Activated T-cell treated with anti-CD3 and anti-CD28 coated beads, Interleukin-2, amount 50 U/mL, for 48 hours (primary cell): ENCODE measurements around the gene SLC1A5.
"Not testable (repeated sequence)": the region's sequence is repeated elsewhere in the genome, so short reads cannot be mapped to it uniquely, and the experiment has no call there.

Experiments used
- DNase-seq, 2 experiments: peaks; one replicate each; pipeline ENCODE4 v3.0.0-alpha.2; 2020

Gene SLC1A5

DNA sequence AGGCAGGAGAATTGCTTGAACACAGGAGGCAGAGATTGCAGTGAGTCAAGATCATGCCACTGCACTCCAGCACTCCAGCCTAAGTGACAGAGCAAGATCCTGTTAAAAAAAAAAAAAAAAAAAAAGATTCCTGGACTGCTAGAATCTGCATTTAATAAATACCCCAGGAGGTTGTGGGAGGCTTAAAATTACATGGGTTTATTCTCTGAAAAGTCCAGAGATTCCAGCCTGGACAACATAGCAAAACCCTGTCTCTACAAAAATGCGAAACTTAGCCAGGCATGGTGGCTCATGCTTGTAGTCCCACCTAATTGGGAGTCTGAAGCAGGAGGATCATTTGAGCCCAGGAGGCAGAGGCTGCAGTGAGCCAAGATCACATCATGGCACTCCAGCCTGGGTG, 9.5 kb upstream of the SLC1A5 start:
- no peak for DNase-seq

DNA sequence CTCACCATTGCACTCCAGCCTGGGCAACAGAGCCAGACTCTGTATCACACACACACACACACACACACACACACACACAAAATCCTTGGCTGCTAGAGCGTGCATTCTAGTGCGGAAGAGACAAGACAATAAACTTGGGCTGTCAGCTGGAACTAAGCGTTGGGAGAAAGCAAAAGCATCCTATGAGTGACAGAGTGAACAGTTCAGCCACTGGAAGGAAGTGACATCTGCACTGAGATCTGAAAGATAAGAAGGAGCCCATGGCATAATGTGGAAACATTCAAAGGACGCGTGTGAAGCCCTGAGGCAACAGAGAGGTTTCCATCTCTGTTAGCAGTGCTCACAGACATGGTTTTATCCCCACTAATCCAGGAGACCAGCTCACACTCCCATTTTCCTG, 3.5 kb upstream of the SLC1A5 start:
- DNase-seq, result peak in 1 of 2 experiments; percentile 34

DNA sequence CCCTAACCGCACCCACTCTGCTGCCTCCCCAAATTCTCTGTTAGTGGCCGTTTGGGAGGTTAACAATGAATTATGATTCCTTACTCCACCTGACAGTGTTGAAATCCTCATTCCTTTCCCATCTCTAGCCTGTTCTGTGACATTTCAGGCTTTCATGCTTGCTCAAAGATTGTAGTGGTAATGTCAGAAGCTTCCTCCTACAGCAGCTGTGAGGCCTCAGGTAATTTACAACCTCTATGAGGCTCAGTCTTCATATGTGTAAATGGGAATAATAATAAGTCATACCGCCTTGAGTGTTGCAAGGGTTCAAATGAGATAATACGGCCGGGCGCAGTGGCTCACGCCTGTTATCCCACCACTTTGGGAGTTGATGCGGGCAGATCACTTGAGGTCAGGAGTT, 977 bp upstream of the SLC1A5 start:
- DNase-seq, result no peak

DNA sequence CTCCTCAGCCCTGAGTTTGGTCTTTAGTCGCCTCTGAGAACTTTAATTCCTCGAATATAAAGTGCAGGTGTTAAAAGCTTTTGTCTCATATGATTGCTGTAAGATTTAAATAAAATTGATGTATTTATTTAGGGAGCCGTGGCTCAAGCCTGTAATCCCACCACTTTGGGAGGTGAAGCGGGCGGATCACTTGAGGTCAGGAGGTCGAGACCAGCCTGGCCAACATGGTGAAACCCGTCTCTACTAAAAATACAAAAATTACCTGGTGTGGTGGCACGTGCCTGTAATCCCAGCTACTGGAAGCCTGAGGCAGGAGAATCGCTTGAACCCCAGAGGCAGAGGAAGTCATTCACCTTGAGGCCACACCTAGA, 559 bp upstream of the SLC1A5 start:
- DNase-seq, result no peak

DNA sequence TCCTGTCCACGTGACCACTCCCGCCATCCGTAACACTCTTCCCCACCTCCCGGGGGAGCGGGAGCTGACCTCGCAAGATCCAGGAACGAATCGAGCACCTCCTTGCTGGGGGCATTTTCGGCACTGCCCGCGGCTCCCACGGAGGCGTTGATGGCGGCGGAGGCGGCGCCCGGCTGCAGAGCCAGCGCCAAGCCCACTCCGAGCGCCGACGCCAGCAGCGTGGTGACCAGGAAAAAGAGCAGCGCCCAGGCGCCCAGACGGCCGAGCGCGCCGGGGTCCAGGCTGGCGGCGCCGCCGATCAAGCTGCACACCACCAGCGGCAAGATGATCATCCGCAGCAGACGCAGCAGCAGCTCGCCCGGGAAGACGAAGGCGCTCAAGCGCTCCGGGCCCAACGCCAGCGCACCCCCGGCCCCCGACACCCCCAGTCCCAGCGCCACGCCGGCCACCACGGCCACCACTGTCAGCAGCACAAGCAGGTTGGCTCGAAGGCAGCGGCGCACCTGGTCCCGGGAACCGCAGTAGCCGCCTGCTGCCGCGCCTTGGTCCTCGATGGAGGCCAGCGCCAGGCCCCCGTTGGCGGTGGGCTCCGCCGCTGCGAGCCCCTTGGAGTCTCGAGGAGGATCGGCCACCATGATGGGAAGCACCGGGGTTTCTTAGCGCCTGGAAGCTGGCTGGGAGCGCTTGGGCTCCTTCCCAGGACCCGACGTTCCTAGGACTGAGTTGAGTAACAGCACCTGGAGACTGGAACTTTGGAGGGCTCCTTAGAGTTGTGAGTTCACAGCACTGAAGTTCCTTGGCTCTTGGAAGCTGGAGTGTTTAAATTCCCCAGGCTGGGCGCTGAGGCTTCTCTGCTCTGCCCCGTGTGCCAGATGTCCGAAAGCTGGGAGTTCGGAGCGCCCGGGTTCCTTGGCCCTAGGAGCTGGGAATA, 798 bp downstream of the SLC1A5 start:
- DNase-seq, result peak; percentile 58 to 69

DNA sequence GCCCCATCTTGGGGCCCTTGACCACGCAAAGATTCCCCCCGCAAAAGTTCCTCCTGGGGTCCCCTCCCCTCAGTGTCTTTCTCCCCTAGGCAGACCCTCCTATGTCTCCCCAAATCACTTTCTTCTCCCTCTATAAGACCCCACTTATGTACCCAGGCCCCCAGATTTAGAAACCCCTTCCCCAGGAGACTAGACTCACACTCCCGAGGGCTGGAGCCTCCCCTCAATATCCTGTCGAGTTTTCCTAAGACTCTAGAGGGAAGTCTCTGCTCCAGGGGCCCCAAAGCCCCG, 1.4 kb downstream of the SLC1A5 start:
- DNase-seq, result no peak

DNA sequence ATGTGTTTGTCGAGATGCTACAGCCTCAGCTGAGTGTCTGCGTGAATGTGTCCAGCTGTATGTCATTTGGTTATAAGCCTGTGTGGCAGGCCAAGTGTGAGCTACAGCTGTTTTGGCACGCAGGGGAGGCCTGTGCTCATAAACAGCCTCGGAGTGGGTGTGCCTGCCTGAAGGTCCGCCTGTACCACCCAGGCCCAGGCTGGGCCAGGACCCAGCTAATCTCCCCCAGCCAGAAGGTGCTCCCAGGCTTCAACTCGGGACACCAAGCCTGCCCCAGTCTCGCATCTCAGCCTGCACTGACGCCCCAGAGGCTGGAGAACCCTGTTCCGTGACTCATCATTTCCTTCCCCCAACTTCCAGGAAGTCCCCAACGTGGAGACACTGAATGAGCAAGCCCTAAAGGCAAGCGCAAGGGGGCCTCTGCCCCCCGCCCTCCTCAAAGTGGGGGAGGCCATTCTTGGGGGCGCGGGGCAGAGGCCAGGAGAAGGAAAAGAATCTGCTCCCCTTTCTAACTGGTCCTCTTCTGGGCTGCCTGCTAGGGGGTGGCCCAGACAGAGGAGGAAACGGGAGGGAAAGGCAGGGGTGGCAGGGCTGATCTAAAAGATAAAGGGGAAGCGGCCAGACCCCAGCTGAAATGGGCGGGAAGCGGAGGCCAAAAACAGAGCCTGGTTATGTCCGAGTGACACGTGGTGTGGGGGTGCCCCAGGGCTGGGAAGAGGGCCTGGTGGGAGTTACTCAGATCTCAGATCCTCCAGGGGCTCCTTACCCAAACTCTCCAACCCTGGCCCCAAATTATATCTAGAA, 2.0 kb downstream of the SLC1A5 start:
- peak; percentile 87 to 88 for DNase-seq

DNA sequence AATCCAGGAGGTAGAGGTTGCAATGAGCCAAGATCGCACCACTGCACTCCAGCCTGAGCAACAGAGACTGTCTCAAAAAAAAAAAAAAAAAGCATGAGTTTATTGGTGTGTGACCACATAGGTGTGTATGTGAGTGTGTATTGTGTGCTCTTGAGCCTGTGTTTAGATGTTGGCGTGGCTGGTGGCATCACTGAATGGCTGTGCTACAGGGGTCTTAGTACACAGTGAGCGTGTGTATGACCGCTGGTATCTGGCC, 2.5 kb downstream of the SLC1A5 start:
- no peak for DNase-seq

DNA sequence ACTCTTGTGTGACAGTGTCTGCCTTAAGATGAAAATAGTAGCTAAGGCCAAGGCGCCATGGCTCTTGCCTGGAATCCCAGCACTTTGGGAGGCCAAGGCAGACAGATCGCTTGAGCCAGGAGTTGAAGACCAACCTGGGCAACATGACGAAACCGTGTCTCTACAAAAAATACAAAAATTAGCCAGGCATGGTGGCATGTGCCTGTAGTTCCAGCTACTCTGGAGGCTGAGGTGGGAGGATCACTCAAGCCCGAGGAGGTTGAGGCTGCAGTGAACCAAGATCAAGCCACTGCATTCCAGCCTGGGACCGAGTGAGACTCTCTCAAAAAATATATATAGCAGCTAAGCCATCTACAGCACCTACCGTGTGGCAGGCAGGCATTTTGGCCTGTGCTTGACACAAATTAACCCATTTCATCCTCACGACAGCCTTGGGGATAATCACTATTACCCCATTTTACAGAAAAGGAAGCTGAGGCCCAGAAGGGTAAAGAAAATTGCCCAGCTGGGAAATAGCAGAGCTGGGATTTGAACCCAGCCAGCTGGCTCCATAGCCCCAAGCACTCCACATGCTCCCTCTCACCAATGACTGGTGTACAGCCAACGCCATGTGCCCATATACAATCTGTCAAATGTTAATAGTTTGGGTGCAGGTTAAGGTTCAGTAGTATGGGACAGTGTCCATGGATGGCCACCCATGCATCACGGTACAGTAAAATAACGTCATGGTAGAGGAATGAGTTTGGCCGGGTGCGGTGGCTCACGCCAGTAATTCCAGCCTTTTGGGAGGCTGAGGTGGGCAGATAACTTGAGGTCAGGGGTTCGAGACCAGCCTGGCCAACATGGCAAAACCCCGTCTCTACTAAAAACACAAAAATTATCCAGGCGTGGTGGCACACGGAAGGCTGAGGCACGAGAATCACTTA, 3.1 kb downstream of the SLC1A5 start:
- peak in 1 of 2 experiments; percentile 33 for DNase-seq

DNA sequence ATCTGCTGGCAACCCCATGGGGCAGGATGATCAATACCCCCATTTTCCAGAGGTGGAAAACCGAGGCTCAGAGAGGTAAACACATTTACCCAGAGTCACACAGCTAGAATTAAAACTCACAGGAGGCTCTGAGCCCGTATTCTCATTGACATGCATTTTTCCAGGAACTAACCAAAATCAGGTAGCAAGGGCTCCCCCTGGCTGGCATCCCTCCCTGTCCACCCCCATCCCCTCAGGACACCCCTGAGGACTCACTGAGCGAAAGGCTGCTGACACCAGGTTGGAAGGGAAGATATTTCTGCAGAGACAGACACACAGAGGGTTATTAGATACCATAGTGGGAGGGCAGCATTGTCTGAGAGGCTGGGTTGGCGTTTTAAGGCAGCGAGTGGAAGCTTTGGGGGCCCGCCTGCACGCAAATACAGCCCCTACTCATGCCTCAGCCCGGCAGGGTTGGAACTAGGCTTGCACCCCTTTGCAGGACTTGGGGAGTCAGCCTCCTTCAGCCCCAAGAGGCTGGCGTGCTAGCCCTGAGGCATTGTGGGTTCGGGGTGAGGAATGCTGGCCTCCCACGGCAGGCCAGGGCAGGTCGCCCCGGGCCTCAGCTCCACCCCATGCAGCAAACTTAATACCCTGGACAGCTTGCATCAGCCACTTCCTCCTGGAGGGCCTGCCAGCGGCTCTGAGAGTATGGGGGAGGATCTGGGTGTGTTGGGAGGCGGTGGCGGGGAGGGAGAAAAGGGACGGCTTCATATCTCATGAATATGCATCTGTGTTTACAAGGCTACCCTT, 3.9 kb downstream of the SLC1A5 start:
- DNase-seq, result peak; percentile 75 to 78

DNA sequence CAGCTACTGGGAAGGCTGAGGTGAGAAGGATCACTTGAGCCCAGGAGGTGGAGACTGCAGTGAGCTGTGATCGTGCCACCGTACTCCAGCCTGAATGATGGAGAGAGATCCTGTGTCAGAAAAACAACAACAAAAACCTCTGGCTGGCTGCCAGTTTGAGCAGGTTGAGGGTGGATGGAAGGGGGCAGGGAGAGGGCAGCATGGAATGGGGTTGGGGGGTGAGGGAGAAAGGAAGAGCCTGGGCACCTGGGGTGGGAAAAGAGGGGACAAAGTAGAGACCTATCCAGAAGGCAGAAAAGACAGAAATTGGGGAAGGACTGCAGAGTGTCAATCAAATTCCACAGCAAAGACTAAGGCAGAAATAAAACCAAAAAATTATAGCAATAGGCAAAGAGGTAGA, 4.7 kb downstream of the SLC1A5 start:
- DNase-seq, result no peak

DNA sequence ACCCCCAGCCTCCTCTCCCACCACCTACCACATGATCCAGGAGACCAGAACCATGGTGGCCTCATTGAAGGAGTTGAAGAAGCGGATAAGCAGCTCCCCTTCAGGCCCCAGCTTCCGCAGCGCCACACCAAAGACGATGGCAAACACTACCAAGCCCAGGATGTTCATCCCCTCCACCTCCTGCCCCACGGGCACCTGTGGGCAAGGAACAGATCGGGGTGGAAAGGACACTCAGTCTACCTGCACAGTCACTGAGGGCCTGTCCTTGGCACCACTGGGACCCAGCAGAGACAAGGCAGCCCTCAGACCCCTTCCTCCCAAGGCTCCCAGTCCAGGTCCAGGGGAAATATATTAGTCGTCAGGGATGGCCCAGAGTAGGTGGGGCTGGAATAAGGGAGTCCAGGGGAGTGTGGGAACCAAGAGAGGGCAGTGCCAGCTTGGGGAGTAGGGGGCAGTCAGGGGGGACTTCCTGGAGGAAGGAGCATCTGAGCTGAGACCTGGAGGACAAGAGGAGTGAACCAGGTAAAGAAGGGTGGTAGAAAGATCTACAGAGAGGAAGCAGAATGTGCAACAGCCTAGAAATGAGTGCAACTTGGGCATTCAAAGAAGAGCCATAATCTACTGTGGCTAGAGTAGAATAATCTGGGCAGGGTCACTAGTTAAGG, 5.9 kb downstream of the SLC1A5 start:
- DNase-seq, result no peak

DNA sequence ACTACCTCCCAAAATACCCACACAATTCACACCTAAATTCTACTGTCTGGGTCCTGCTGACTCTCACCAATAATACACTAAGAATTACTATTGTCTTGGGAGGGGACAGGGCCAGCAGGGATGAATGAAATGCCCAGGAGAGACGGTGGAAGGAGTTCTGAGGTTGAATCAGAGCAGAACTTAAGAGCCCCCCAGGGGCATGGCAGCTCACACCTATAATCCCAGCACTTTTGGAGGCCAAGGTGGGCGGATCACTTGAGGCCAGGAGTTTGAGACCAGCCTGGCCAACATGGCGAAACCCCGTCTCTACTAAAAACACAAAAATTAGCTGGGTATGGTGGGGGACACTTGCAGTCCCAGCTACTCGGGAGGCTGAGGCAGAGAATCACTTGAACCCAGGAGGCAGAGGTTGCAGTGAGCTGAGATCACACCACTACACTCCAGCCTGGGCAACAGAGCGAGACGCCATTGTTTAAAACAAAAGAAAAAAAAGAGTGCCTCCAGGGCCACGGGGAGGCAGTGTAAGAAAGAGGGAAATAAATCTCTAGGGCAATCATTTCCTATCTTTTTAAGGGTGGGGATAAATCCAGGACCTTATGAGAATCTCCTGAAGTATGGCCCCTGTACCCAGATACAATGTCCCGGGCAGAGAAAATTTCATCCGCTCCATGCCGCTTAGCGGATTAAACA, 10.3 kb downstream of the SLC1A5 start:
- not testable (repeated sequence) for DNase-seq

DNA sequence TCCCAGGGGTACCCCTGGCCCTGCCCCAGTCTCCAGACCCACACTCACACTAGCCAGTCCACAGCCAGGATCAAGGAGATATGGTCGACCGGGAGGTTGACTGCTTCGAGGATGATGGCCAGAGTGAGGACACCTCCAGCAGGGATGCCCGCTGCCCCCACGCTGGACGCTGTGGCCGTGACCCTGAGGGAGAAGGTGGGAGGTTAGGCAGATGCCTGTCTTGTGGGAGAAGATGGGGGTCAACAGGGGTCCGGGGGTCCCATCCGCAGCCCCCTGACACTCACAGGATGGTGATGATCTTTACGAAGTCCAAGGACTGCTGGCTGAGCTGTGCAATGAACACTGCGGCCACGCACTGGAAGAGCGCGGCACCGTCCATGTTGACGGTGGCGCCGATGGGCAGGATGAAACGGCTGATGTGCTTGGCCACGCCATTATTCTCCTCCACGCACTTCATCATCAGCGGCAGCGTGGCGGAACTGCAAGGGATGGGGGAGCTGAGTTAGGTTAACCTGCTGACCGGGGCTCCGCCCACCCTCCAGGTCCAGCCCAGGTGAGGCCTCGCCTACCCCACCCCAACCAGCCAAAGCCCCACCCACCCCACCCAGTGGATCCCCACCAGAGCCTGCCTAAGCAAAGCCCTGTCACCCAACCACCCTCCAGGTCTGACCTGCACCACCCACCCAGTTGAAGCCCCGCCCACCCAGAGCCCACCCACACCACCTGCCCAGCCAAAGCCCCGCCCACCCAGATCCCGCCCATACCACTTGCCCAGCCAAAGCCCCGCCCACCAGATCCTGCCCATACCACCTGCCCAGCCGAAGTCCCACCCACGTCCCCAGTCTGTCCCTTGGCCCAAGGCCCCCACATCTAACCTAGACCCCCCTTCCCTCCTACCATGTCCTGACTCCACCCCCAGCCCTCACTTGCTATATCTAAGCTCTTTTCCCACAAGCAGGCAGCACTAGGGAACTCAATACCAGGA, 11.2 kb downstream of the SLC1A5 start:
- peak; percentile 54 to 55 for DNase-seq

DNA sequence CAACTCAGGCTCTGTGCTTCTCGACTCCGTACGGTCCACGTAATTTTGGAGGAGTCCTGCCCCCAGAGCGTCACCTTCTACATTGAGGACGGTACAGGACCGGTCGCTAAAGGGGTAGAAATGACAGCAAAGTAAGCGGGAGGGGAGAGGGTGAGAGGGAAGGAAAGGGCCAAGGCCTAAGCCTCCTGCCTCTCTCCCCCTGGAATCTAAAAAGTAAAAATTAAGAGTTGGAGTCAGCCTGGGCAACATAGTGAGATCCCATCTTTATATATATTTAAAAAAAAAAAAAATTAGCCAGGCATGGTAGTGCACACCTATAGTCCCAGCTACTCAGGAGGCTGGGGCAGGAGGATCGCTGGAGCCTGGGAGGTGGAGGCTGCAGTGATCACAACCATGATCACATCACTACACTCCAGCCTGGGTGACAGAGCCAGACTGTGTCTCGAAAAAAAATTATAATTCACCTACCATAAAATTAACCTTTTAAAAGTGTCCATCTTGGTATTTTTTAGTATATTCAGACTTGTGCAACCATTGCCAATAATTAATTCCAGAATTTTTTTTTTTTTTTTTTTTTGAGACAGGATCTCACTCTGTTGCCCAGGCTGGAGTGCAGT, 12.6 kb downstream of the SLC1A5 start:
- DNase-seq, result no peak

DNA sequence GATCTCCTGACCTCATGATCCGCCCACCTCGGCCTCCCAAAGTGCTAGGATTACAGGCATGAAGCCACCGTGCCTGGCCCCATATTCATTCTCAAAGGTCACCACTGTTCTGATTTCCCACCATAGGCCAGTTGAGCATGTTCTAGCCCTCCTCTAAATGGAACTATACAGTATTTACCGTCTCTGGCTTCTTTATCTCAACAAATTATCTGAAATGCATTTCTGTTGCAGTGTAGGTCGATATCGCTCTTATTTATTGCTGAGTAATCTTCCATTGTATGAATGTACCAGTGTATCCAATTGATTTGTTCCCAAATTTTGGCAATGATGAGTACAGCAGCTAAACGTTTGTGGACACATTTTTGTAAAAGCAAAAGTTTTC, 15.4 kb downstream of the SLC1A5 start:
- DNase-seq, result no peak

DNA sequence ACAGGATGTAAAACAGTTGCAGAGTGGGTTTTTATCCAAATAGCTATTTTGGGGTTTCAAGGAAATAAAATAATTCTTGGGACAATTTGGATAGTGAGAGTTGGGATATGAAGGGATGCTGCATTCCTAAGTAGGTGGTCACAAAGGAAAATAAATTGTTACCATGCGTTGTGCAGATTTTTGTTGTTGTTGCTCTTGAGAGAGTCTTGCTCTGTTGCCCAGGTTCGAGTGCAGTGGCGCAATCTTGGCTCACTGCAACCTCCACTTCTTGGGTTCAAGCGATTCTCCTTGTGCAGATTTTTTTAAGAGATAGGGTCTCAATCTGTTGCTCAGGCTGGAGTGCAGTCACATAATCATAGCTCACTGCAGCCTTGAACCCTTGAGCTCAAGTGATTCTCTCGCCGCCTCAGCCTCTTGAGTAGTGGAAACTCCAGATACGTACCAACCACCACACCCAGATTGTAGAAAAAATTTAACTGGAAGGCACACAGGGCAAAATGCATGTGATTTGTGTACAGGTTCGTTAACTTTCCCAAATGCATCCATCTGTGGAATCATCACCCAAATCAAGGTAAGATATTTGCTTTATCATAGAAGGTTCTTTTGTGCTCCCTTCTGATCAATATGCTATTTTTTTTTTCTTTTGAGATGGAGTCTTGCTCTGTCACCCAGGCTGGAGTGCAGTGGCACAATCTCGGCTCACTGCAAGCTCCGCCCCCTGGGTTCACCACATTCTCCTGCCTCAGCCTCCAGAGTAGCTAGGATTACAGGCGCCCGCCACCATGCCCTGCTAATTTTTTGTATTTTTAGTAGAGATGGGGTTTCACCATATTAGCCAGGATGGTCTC, 16.0 kb downstream of the SLC1A5 start:
- DNase-seq, result peak in 1 of 2 experiments; percentile 34

DNA sequence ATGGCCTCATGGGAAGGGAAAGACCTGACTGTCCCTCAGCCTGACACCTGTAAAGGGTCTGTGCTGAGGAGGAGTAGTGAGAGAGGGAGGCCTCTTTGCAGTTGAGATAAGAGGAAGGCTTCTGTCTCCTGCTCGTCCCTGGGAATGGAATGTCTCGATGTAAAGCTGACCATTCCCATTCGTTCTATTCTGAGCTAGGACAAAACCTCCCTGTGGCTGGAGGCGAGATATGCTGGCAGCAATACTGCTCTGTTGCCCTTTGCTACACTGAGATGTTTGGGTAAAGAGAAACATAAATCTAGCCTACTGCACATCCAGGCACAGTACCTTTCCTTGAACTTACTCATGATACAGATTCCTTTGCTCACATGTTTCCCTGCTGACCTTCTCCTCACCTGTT, 19.6 kb downstream of the SLC1A5 start:
- DNase-seq, result not testable (repeated sequence)
